HuH-7 (cell line): Measurements from ENCODE around the gene UQCC5.

Experiments used
- DNase-seq: peaks from one replicate; pipeline ENCODE4 v3.0.0; 2011; ENCODE audit warnings: low spot score

Gene UQCC5, protein sequence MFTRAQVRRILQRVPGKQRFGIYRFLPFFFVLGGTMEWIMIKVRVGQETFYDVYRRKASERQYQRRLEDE

GRCh38 chr3:52536369-52537164 lies at the start of gene UQCC5:
Gene UQCC5, plus strand, starts transcription at chr3:52536605. Its CDS starts 151 bp downstream, at chr3:52536756.
- DNase-seq, result peak; percentile 84

GRCh38 chr3:52487050-52487787 lies 49.2 kb upstream of the UQCC5 start:
- DNase-seq, result no peak

GRCh38 chr3:52487788-52488691 lies 48.4 kb upstream of the UQCC5 start:
- no peak for DNase-seq

DNA sequence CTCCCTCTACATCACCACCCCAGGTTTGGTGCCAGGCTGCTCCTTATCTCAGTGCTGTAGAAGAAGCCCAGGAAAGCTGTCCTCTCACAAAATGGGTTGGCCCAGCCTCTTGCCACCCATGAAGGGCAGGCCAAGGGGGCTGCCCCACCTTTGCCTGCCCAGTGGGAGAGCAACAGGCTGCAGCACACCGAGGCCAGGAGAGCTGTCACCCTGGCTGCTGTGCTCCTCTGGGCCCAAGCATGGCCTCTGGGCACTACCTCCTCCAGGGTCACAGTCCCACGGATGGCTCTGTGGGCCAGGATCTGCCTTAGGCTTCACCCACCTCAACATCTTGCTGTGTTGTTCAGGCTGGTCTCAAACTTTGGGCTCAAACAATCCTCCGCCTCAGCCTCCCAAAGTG lies 47.7 kb upstream of the UQCC5 start:
- DNase-seq, result no peak

DNA sequence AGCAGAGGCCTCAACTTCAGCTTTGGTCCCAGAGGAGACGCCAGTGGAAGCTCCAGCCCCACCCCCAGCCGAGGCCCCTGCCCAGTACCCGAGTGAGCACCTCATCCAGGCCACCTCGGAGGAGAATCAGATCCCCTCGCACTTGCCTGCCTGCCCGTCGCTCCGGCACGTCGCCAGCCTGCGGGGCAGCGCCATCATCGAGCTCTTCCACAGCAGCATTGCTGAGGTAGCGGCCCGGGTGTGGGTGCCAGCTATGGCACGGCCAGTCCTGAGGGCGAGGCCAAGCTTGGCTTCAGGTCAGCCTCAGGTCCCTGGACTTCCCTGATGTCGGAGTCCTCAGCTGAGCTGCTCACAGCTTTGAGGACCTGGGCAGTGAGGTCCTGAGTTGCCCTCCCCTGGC lies 47.0 kb upstream of the UQCC5 start:
- DNase-seq, result no peak

DNA sequence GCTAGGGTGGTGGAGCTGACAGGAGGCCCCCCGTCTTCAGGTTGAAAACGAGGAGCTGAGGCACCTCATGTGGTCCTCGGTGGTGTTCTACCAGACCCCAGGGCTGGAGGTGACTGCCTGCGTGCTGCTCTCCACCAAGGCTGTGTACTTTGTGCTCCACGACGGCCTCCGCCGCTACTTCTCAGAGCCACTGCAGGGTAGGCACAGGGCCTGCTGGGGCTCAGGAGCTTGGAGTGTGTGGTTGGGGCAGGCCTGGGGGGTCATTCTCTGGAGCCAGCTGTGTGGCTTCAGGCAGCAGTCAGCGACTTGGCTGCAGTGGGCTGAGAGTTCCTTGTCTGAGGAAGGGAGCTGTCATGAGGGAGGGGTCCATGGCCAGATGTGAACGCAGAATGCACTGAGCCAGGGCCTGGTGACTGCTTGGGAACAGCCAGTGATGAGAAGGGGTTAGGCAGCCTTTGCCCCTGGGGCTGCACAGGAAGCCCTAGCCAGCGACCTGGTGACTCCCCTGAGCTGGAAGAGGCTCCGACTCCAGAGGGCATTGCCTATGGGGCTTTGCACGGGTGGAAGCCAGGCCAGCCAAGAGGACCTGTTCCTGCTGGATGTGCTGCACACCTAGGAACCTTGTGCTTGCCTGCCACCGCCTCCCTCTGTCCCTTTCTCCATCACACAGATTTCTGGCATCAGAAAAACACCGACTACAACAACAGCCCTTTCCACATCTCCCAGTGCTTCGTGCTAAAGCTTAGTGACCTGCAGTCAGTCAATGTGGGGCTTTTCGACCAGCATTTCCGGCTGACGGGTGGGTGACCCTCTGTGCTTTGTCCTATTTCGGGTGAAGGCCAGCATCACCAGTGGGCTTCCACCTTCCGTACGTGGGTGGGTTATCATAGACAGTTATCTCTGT lies 46.1 kb upstream of the UQCC5 start:
- no peak for DNase-seq

DNA sequence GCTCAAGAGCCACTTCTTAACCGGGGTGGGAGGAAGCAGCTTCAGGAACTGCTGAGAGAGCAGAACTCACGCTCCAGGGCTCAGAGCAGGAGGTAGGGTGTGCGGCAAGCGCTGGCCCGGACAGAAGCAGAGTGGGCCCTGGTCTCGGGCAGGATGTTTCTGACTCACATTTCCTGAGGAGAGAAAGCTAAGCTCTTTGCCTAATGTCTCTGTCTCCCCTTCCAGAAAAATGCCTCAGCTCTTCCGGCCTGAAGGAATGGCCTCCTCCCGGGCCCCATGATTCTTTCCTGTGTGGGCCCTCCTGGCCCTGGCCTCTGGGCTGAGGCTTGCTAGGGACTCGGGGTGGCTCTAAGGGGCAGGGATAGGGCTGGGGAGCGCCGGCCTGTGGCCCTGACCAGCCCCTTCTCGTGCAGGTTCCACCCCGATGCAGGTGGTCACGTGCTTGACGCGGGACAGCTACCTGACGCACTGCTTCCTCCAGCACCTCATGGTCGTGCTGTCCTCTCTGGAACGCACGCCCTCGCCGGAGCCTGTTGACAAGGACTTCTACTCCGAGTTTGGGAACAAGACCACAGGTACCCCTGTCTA lies 45.4 kb upstream of the UQCC5 start:
- DNase-seq, result no peak

DNA sequence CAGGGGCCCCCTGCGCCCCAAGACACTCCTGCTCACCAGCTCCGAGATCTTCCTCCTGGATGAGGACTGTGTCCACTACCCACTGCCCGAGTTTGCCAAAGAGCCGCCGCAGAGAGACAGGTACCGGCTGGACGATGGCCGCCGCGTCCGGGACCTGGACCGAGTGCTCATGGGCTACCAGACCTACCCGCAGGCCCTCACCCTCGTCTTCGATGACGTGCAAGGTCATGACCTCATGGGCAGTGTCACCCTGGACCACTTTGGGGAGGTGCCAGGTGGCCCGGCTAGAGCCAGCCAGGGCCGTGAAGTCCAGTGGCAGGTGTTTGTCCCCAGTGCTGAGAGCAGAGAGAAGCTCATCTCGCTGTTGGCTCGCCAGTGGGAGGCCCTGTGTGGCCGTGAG lies 44.3 kb upstream of the UQCC5 start:
- no peak for DNase-seq

- no peak for DNase-seq
Measured at GRCh38 chr3:52493232-52494017, 43.0 kb upstream of the UQCC5 start.

- no peak for DNase-seq
Measured at GRCh38 chr3:52494445-52494844, 42.0 kb upstream of the UQCC5 start.

GRCh38 chr3:52494886-52495495 lies 41.4 kb upstream of the UQCC5 start, which contains the start of gene STAB1:
Gene STAB1, plus strand, starts transcription at chr3:52495338. Its CDS starts 76 bp downstream, at chr3:52495414.
- DNase-seq, result no peak

- no peak for DNase-seq
Measured at GRCh38 chr3:52495777-52496602, 40.4 kb upstream of the UQCC5 start.

- no peak for DNase-seq
Measured at GRCh38 chr3:52498137-52499054, 38.0 kb upstream of the UQCC5 start.

GRCh38 chr3:52501046-52501445 lies 35.4 kb upstream of the UQCC5 start:
- no peak for DNase-seq

DNA sequence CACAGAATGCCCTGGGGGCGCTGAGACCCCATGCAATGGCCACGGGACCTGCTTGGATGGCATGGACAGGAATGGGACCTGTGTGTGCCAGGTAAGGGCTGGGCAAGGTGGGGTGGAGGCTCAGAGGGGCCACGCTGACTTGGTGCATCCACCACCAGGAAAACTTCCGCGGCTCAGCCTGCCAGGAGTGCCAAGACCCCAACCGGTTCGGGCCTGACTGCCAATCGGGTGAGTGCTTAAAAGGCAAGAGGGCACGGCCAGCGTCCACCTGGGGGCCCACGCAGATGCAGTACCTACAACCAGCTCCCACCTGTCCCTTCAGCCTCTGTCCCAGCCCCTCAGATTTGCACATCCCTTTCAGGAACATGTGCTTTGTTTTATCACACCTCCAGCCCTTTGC lies 34.4 kb upstream of the UQCC5 start:
- DNase-seq, result no peak

GRCh38 chr3:52502808-52503350 lies 33.5 kb upstream of the UQCC5 start:
- no peak for DNase-seq

DNA sequence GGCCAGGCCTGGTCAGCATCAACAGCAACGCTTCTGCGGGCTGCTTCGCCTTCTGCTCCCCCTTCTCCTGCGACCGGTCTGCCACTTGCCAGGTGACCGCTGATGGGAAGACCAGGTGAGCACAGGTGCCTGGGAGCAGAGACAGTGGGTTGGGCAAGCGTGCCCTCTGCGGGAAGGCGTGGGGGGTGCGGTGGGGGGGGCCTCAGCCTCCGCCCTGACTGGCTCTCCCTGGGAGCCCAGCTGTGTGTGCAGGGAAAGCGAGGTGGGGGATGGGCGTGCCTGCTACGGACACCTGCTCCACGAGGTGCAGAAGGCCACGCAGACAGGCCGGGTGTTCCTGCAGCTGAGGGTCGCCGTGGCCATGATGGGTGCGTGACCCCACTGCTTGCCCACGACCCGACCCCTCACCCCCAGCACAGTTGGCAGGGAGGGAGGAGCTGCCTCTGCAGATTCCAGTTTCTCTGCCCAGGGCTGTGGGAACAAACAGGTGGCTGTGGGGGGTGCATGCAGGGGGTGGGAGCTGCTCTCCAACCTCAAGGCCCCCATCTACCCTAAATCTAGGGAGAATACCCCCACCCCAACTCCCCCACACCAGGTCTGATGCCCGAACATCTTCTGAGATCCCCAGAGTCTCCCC lies 32.5 kb upstream of the UQCC5 start:
- DNase-seq, result no peak
